T-helper 2 cell treated with Interferon-gamma antibody and Interleukin-4, amounts not matched to agents 5 μg/mL and 100 μg/mL, for 36 hours (primary cell): ENCODE data around the gene PCSK7.

Experiments
- DNase-seq: peaks from one replicate; pipeline ENCODE4 v3.0.0; 2021; ENCODE audit warnings: low spot score
- H3K27ac Mint-ChIP-seq: one replicate; pipeline ENCODE4 v1.8.0; 2021; ENCODE audit warnings: mild to moderate bottlenecking, mixed read lengths
- H3K27me3 Mint-ChIP-seq: one replicate; pipeline ENCODE4 v1.8.0; 2021; ENCODE audit warnings: low read depth, mixed read lengths
- H3K36me3 Mint-ChIP-seq: one replicate; pipeline ENCODE4 v1.8.0; 2021; ENCODE audit warnings: low read depth, mixed read lengths
- H3K4me1 Mint-ChIP-seq: one replicate; pipeline ENCODE4 v1.8.0; 2021; ENCODE audit warnings: low read depth, mixed read lengths
- H3K4me3 Mint-ChIP-seq: one replicate; pipeline ENCODE4 v1.8.0; 2022; ENCODE audit warnings: mild to moderate bottlenecking, moderate library complexity, mixed read lengths
- H3K9me3 Mint-ChIP-seq: one replicate; pipeline ENCODE4 v1.8.0; 2021; ENCODE audit warnings: mixed read lengths

The PCSK7 gene

DNA sequence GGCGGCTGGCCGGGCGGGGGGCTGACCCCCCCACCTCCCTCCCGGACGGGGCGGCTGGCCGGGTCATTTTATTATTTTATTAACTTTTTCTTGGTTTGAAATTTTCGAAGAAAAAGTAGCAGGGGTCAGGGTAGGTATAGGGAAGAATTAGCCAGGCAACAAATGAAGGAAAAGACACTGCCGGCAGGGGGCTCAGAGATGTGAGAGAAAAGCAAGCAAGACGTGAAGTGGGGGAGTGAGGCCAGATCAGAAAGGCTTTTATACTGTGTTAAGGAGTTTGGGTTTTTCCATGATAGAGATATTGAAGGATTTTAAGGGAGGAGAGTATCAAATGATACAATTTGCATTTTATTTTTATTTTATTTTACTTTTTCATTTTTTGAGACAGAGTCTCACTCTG is 19.6 kb upstream of the PCSK7 start:
- Mint-ChIP-seq H3K36me3 (peaks cover 19% of the 10 kb centered on the region), H3K27me3 (no peaks in the 10 kb centered on the region)
- no peak for DNase-seq

DNA sequence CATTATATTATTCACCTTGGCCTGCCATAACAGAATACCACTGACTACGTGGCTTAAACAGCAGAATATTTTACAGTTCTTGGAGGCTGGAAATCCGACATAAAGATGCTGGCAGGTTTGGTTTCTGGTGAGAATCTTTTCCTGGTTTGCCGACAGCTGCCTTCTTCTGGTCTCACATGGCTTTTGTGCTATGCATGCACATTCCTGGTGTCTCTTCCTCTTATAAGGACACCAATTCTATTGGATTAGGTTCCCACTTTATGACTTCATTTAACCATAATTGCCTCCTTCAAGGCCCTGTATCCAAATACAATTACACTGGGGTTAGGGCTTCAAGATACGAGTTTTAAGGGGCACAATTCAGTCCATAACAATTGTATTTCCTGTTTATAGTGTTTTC is 17.7 kb upstream of the PCSK7 start:
- Mint-ChIP-seq H3K9me3 (no peaks in the 10 kb centered on the region), H3K4me3 (no peak overlapping the region), H3K27me3 (no peaks in the 10 kb centered on the region), H3K4me1 (peaks cover 2% of the 10 kb centered on the region), H3K36me3 (peaks cover 26% of the 10 kb centered on the region), H3K27ac (no peak overlapping the region)
- no peak for DNase-seq

More for the DNA sequence above, 19.6 kb upstream of the PCSK7 start:
- H3K27ac Mint-ChIP-seq = no peak overlapping the region
- no peak overlapping the region for H3K4me3 Mint-ChIP-seq
- H3K4me1 Mint-ChIP-seq = peaks cover 4% of the 10 kb centered on the region
- H3K9me3 Mint-ChIP-seq = no peaks in the 10 kb centered on the region

GRCh38 chr11:117248341-117248740 is 16.5 kb upstream of the PCSK7 start:
- no peak overlapping the region for H3K4me3 Mint-ChIP-seq
- H3K36me3 Mint-ChIP-seq = peaks cover 26% of the 10 kb centered on the region
- no peak for DNase-seq
- H3K27ac Mint-ChIP-seq = no peak overlapping the region
- H3K27me3 Mint-ChIP-seq = no peaks in the 10 kb centered on the region
- no peaks in the 10 kb centered on the region for H3K9me3 Mint-ChIP-seq
- peaks cover 2% of the 10 kb centered on the region for H3K4me1 Mint-ChIP-seq

DNA sequence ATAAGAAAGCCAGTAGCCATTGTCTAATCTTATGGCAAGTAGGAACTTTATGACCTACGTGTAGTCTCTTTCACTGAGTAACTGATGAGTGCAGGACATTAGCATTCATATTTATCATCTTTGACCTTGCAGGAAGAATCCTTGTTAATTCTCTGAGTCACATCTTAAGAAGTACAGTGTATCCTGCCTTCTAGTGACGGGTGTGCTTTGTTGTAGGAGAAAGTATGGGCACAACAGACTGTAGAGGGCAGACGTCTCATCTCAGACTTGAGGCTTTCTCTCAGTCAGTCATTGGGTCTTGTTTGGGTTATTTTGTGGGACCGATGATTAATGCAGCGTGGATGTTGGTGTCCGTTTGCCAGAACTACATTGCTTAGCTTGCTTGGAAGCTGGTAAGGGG is 7.4 kb upstream of the PCSK7 start:
- Mint-ChIP-seq H3K27me3 (no peaks in the 10 kb centered on the region), H3K9me3 (no peaks in the 10 kb centered on the region), H3K36me3 (peaks cover 17% of the 10 kb centered on the region), H3K4me1 (peaks cover 2% of the 10 kb centered on the region), H3K4me3 (no peak overlapping the region), H3K27ac (no peak overlapping the region)
- DNase-seq = no peak

DNA sequence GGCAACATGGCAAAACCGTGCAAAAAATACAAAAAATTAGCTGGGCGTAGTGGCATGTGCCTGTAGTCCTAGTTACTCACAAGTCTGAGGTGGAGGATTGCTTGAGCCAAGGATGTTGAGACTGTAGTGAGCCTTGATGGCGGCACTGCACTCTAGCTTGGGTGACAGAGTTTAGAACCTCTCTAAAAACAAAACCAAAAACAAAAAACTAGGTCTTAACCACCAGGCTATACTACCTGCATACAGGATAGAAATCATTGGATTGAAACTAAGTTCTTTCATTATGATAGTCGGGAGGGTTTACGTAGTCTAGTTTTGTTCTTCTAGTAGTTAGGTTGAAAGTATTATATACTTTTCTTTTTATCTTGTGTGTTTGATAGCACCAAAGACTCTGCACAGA is 6.3 kb upstream of the PCSK7 start:
- Mint-ChIP-seq H3K9me3 (no peaks in the 10 kb centered on the region), H3K4me1 (peaks cover 12% of the 10 kb centered on the region), H3K27me3 (no peaks in the 10 kb centered on the region), H3K4me3 (no peak overlapping the region), H3K36me3 (peaks cover 14% of the 10 kb centered on the region), H3K27ac (no peak overlapping the region)
- no peak for DNase-seq

DNA sequence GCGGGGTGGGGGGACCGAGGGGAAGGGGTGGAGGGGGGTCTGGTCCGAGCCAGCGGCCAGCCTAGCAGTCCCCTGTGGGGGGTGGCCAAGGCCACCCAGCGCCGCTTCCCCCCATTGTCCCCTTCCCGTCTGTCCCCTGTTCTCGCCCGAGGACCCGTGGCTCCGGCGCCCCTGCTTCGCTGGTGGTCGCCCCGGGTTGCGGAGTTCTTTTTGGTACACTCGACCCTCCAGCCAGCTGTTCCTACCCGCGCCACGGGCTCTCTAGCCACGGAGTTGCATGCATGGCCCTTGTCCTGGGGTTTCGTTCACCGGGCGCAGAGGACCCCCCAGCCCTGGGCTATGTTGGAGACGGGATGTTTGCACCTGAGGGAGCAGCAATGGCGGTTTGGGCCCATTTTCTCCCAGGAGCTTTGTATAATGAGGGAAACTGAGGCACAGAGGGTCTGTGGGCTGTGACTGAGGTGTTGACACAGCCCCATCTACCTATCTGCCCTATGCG is 1.1 kb upstream of the PCSK7 start:
- Mint-ChIP-seq H3K4me1 (peaks cover 36% of the 10 kb centered on the region), H3K9me3 (no peaks in the 10 kb centered on the region), H3K4me3 (peak overlapping the region; percentile 86), H3K36me3 (peaks cover 32% of the 10 kb centered on the region), H3K27me3 (no peaks in the 10 kb centered on the region), H3K27ac (peak overlapping the region; percentile 84)
- no peak for DNase-seq

GRCh38 chr11:117232092-117232878 is 412 bp upstream of the PCSK7 start, which contains the start of gene RNF214:
RNF214 (plus strand) TSS chr11:117232671; CDS start chr11:117234273, 1,602 bp downstream.
- peak within 1 kb of the TSS; percentile 98 for H3K4me3 Mint-ChIP-seq
- peak; percentile 77 for DNase-seq
- no peaks in the 10 kb centered on the region for H3K9me3 Mint-ChIP-seq
- H3K27ac Mint-ChIP-seq = peak within 1 kb of the TSS; percentile 100
- H3K27me3 Mint-ChIP-seq = no peaks in the 10 kb centered on the region
- peaks cover 37% of the 10 kb centered on the region for H3K4me1 Mint-ChIP-seq
- peaks cover 33% of the 10 kb centered on the region for H3K36me3 Mint-ChIP-seq

DNA sequence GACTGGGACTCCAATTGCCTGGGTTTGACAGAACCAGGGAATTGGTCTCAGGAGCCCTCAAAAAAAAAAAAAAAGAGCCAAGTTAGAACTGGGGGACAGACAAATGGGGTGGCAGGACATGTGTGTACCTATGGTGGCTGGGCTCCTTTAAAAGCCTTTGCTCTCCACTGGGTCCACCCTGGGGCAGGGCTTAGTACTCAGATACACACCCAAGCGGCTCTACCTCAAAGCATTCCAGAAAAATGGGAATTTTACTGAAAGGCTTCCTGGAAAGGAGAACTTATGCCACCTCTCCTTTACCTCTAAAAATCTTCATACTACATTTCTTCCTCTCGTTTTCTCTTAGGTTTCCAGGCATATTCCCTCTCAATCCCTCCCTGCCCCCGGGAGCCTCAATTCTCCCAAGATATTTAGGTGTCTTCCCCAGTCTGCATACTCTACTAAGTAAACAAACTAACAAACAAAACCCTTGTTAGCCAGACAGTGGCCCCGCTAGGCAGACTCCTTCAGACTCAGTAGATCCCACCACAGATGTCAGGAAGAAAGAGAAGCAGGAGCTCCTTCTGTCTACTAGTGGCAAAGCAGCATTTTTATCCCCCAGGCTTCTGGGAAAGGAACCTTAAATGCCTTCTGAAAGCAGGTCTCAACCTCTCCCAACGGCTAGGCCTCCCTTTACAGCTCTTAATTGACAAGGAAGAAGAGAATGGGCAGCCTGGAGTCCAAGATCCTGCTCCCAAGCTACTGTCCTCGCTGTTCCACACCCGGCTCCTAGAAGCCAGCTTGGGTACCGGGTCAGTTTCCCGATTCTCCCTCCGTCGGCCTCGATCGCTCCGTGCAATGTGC is 653 bp downstream of the PCSK7 start:
- Mint-ChIP-seq H3K4me3 (peak overlapping the region; percentile 95), H3K27ac (peak overlapping the region; percentile 96), H3K4me1 (peaks cover 46% of the 10 kb centered on the region), H3K36me3 (peaks cover 42% of the 10 kb centered on the region), H3K9me3 (no peaks in the 10 kb centered on the region), H3K27me3 (no peaks in the 10 kb centered on the region)
- DNase-seq = no peak

- peak overlapping the region; percentile 96 for H3K27ac Mint-ChIP-seq
- no peaks in the 10 kb centered on the region for H3K27me3 Mint-ChIP-seq
- H3K4me3 Mint-ChIP-seq = peak overlapping the region; percentile 95
- H3K4me1 Mint-ChIP-seq = peaks cover 46% of the 10 kb centered on the region
- H3K36me3 Mint-ChIP-seq = peaks cover 47% of the 10 kb centered on the region
- no peaks in the 10 kb centered on the region for H3K9me3 Mint-ChIP-seq
- DNase-seq = peak; percentile 75
Measured at GRCh38 chr11:117230286-117230961, 1.4 kb downstream of the PCSK7 start.

- H3K27me3 Mint-ChIP-seq = no peaks in the 10 kb centered on the region
- peak overlapping the region; percentile 96 for H3K27ac Mint-ChIP-seq
- peak overlapping the region; percentile 95 for H3K4me3 Mint-ChIP-seq
- DNase-seq = no peak
- H3K36me3 Mint-ChIP-seq = peaks cover 52% of the 10 kb centered on the region
- H3K9me3 Mint-ChIP-seq = no peaks in the 10 kb centered on the region
- H3K4me1 Mint-ChIP-seq = peaks cover 46% of the 10 kb centered on the region
Measured at GRCh38 chr11:117229931-117230285, 2.0 kb downstream of the PCSK7 start.

DNA sequence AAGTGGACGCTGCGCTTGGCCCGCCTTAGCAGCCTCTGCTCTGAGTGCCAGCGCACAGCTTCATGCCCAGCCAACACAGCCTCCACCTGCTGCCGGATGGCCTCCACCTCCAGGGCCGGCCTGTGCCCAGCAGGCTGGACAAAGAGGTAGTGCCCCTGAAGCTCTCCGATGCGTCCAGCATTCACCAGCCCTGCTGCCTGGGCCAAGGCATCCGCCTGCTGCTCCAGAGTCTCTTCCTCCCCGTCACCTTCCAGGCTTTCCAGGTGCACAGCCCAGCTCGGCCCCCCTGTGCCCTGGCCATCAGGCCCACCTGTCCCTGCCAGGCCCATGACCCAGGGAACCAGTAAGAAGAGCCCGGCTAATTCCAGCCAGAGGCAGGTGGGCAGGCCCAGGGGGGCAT is 2.5 kb downstream of the PCSK7 start:
- no peaks in the 10 kb centered on the region for H3K27me3 Mint-ChIP-seq
- peaks cover 46% of the 10 kb centered on the region for H3K4me1 Mint-ChIP-seq
- no peaks in the 10 kb centered on the region for H3K9me3 Mint-ChIP-seq
- H3K4me3 Mint-ChIP-seq = peak overlapping the region; percentile 95
- H3K27ac Mint-ChIP-seq = peak overlapping the region; percentile 96
- H3K36me3 Mint-ChIP-seq = peaks cover 55% of the 10 kb centered on the region
- no peak for DNase-seq

GRCh38 chr11:117228091-117228490 is 3.8 kb downstream of the PCSK7 start:
- H3K36me3 Mint-ChIP-seq = peaks cover 64% of the 10 kb centered on the region
- no peaks in the 10 kb centered on the region for H3K27me3 Mint-ChIP-seq
- no peaks in the 10 kb centered on the region for H3K9me3 Mint-ChIP-seq
- H3K4me3 Mint-ChIP-seq = no peak overlapping the region
- H3K4me1 Mint-ChIP-seq = peaks cover 34% of the 10 kb centered on the region
- H3K27ac Mint-ChIP-seq = peak overlapping the region; percentile 80
- DNase-seq = no peak

DNA sequence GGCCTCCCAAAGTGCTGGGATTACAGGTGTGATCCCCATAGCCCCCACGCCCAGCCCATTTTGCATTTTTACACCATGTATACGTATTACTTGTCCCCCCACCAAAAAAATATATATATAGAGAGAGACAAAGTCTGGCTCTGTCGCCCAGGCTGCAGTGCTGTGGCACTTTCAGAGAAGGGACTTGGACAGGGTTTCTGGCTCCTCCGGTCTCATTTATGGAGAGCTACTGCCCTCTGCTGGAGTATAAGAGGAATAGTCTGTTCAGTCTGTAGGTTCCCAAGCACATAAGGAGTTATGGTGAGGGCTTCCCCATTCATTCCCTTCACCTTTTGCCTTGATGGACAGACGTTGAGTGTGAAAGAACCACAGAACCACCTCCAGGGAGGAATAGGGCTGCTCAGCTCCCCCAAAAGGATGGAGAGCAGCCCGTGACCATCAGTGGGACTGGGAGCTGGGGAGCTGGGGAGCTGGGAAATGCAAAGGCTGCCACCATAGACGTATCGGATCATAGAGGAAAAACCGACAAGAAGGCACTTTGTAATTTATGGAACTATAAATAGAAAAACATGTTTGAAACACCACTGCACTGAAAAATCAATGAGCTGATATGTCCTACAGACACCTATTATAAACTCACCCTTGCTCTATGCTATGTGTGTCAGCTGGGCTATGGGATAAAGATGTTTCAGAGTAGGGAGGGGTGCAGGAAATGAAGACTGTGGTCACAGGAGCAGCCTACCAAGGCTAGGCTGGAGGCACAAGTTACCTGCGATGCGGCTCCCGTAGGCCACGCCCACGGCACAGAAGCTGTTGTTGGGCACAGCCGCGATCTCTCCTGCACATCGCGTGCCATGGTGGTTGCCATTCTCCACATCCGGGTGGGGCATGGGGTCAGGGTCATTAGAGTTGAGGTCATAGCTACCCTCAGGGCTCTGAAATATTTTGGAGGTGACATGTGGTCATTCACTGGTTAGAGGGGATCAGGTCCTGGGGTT is 5.2 kb downstream of the PCSK7 start:
- Mint-ChIP-seq H3K4me3 (no peak overlapping the region), H3K4me1 (peaks cover 34% of the 10 kb centered on the region), H3K9me3 (no peaks in the 10 kb centered on the region), H3K27me3 (no peaks in the 10 kb centered on the region), H3K36me3 (peaks cover 72% of the 10 kb centered on the region), H3K27ac (peak overlapping the region; percentile 16)
- DNase-seq = peak; percentile 32
